GM12878 (cell line): ENCODE data around the gene FLAD1. TPM values are rescaled to one million over a fixed set of nuclear protein-coding genes. Genes with fewer than 3 reads are reported as not detected.
A peak's percentile ranks its signal among the peaks of the same experiment; 100 is the strongest.

Experiments used
- ATAC-seq: fragments of 200-7000 bp; cut with Tn5 transposase; 3 replicates; pipeline ENCODE4 v1.9.1; 2020; ENCODE audit warnings: mild to moderate bottlenecking, moderate library complexity
- BruUV-seq: library from RNA; stranded (reverse); fragments of 400-500 nt; replicated peaks from 2 replicates; lab custom pipeline; 2021; lab: Mats Ljungman, UMichigan
- CTCF ChIA-PET: fragments of 300-600 bp; sonication (Branson Sonifier 250); formaldehyde crosslinking; extraction: SDS; loops from one replicate; lab custom pipeline; 2021; ENCODE audit warnings: inconsistent platforms; lab: Yijun Ruan, JAX
- POLR2A ChIA-PET: fragments of 350-600 bp; formaldehyde crosslinking; extraction: SDS; loops from one replicate; lab custom pipeline; 2021; ENCODE audit warnings: inconsistent platforms; lab: Charles Lee
- RAD21 ChIA-PET: fragments of 300-600 bp; sonication (Branson Sonifier 250); formaldehyde crosslinking; loops from one replicate; lab custom pipeline; 2023; ENCODE audit warnings: antibody characterized with exemption; ENCODE audit not compliant: unreplicated experiment; lab: Charles Lee
- SMC1A ChIA-PET: fragments of 300-600 bp; sonication (Branson Sonifier 250); formaldehyde crosslinking; loops from one replicate; lab custom pipeline; 2023; ENCODE audit not compliant: unreplicated experiment, uncharacterized antibody; lab: Charles Lee
- DNase-seq: peaks from one replicate; pipeline ENCODE4 v3.0.0-alpha.2; 2011; ENCODE audit warnings: low read depth, low spot score
- FAIRE-seq: peaks from 3 replicates; lab custom pipeline; 2011; peaks lifted over from hg19 to GRCh38; lab: Jason Lieb, UNC
- H2AFZ ChIP-seq: 2 replicates; pipeline ENCODE4 v1.6.0; 2011; ENCODE audit warnings: low read depth, low read length, control low read depth; ENCODE audit not compliant: control insufficient read depth
- H3K27ac ChIP-seq: 2 replicates; pipeline ENCODE4 v1.5.1; 2011; ENCODE audit warnings: control low read depth; ENCODE audit not compliant: control insufficient read depth, insufficient read depth
- H3K27me3 ChIP-seq, 2 experiments: replicated peaks in 1 of 2; 2 replicates each; pipeline versions ENCODE4 v1.6.0 to v1.6.1; 2011; ENCODE audit warnings: low read length in 1 of 2; ENCODE audit not compliant: control insufficient read depth in 2 of 2, insufficient read depth in 2 of 2
- H3K36me3 ChIP-seq, 2 experiments: 2 replicates each; pipeline ENCODE4 v1.5.1; 2011; ENCODE audit warnings: low read length in 1 of 2; ENCODE audit not compliant: control insufficient read depth in 2 of 2, insufficient read depth in 2 of 2
- H3K4me1 ChIP-seq: 2 replicates; pipeline ENCODE4 v1.6.1; 2011; ENCODE audit warnings: mild to moderate bottlenecking, low read length, moderate library complexity, mixed read lengths; ENCODE audit not compliant: control insufficient read depth, insufficient read depth
- H3K4me2 ChIP-seq: 2 replicates; pipeline ENCODE4 v1.6.0; 2011; ENCODE audit warnings: control low read depth; ENCODE audit not compliant: control insufficient read depth, insufficient read depth
- H3K4me3 ChIP-seq: fragments of 200-600 bp; sonication (generic); 2 replicates; pipeline ENCODE4 v1.5.1; 2016
- H3K79me2 ChIP-seq: 2 replicates; pipeline ENCODE4 v1.6.0; 2011; ENCODE audit warnings: low read length; ENCODE audit not compliant: control insufficient read depth, insufficient read depth
- H3K9ac ChIP-seq: 2 replicates; pipeline ENCODE4 v1.8.0; 2011; ENCODE audit warnings: low read length, control low read depth, mixed read lengths; ENCODE audit not compliant: control insufficient read depth, insufficient read depth
- H3K9me3 ChIP-seq: replicated peaks from 3 replicates; pipeline ENCODE4 v1.5.1; 2011; ENCODE audit warnings: mild to moderate bottlenecking, low read length; ENCODE audit not compliant: control insufficient read depth, insufficient read depth
- H4K20me1 ChIP-seq: 2 replicates; pipeline ENCODE4 v1.6.0; 2011; ENCODE audit not compliant: control insufficient read depth, insufficient read depth
- CTCF ChIP-seq, 3 experiments: IDR thresholded peaks in 2 of 3; conservative IDR thresholded peaks in 1 of 3; 2 replicates each; pipeline ENCODE4 v1.5.1; 2011; ENCODE audit warnings: low read depth in 3 of 3, low read length in 3 of 3, mild to moderate bottlenecking in 3 of 3, control low read depth in 2 of 3, moderate library complexity in 2 of 3, inconsistent platforms in 1 of 3, mixed read lengths in 1 of 3; ENCODE audit not compliant: control insufficient read depth in 2 of 3, insufficient read depth in 1 of 3; ENCODE audit errors: extremely low read depth in 1 of 3
- DPF2 ChIP-seq: fragments of 450-650 bp; IDR thresholded peaks from 2 replicates; pipeline ENCODE4 v1.6.1; 2017; ENCODE audit warnings: mild to moderate bottlenecking
- IRF5 ChIP-seq: fragments of 450-650 bp; IDR thresholded peaks from 2 replicates; pipeline ENCODE4 v1.6.1; 2017; ENCODE audit warnings: borderline replicate concordance
- JUND ChIP-seq: IDR thresholded peaks from 2 replicates; pipeline ENCODE4 v1.6.1; 2012; ENCODE audit warnings: low read depth, mild to moderate bottlenecking, low read length, improper control_type of control experiment, moderate library complexity
- MAX ChIP-seq: IDR thresholded peaks from 2 replicates; pipeline ENCODE4 v1.6.1; 2012; ENCODE audit warnings: low read depth, low read length, improper control_type of control experiment
- MXI1 ChIP-seq: fragments of 150-350 bp; IDR thresholded peaks from 2 replicates; pipeline ENCODE4 v1.6.1; 2011; ENCODE audit warnings: low read depth, mild to moderate bottlenecking, inconsistent platforms, low read length, improper control_type of control experiment
- POLR2AphosphoS2 ChIP-seq: IDR thresholded peaks from 2 replicates; pipeline ENCODE4 v1.6.1; 2011; ENCODE audit warnings: low read depth, mild to moderate bottlenecking, low read length, improper control_type of control experiment, moderate library complexity
- RELA ChIP-seq: fragments of 450-650 bp; IDR thresholded peaks from 2 replicates; pipeline ENCODE4 v1.8.0; 2014; ENCODE audit warnings: borderline replicate concordance; ENCODE audit not compliant: partially characterized antibody
- RELB ChIP-seq: fragments of 450-650 bp; IDR thresholded peaks from 2 replicates; pipeline ENCODE4 v1.6.1; 2017; ENCODE audit warnings: low read depth, mild to moderate bottlenecking, moderate library complexity
- SMC3 ChIP-seq: IDR thresholded peaks from 2 replicates; pipeline ENCODE4 v1.6.1; 2011; ENCODE audit warnings: low read length, improper control_type of control experiment, borderline replicate concordance
- SP1 ChIP-seq: IDR thresholded peaks from one replicate; pipeline ENCODE4 v1.6.1; 2011; ENCODE audit warnings: low read depth, low read length
- YY1 ChIP-seq: IDR thresholded peaks from 2 replicates; pipeline ENCODE4 v1.6.1; 2011; ENCODE audit warnings: low read depth, mild to moderate bottlenecking, low read length
- ZNF24 ChIP-seq: fragments of 450-650 bp; IDR thresholded peaks from 2 replicates; pipeline ENCODE4 v1.6.1; 2017; ENCODE audit warnings: antibody characterized with exemption, mild to moderate bottlenecking
- ZNF687 ChIP-seq: fragments of 450-650 bp; IDR thresholded peaks from 2 replicates; pipeline ENCODE4 v1.6.1; 2017; ENCODE audit warnings: mild to moderate bottlenecking, moderate library complexity
- WGBS: methylation state at CpG from one replicate; pipeline ENCODE4 v1.1.6; 2016; ENCODE audit warnings: low lambda C conversion rate; ENCODE audit not compliant: insufficient replicate concordance, insufficient coverage; ENCODE audit errors: missing lambda C conversion rate; 5-methylcytosine and 5-hydroxymethylcytosine counted together
- in situ Hi-C: fragments of 300-500 bp; cut with MboI; formaldehyde crosslinking; loops from 9 replicates; pipeline ENCODE4 v1.14.3; 2018; ENCODE audit warnings: mixed read lengths
- intact Hi-C: fragments of 100-400 bp; cut with micrococcal nuclease; formaldehyde crosslinking; loops from one replicate; pipeline ENCODE4 v1.14.2; 2022; ENCODE audit not compliant: unreplicated experiment
- polyA plus RNA-seq, 11 experiments: library from polyadenylated mRNA; depleted of rRNA in 4 of 11; unstranded in 6 of 11; stranded (reverse) in 5 of 11; fragments of >200 nt; fragmentation: Nextera tagmentation in 4 of 11; fragmentation: Illumina TruSeq in 1 of 11; extraction: Ambion mirVana in 4 of 11; extraction: Trizol in 1 of 11; gene quantifications; 1 replicate in 1 of 11; 2 replicates in 10 of 11; pipeline versions ENCODE4 v1.2.1 to v1.2.3, GENCODE V29; 2011 to 2016; ENCODE audit warnings: inconsistent platforms in 2 of 11, missing spikeins in 2 of 11, low read depth in 1 of 11
- total RNA-seq, 4 experiments: library from RNA; depleted of rRNA in 3 of 4; stranded (reverse); fragments of >200 nt in 3 of 4; fragmentation: Illumina TruSeq in 1 of 4; extraction: Trizol in 1 of 4; gene quantifications; 2 replicates each; pipeline versions ENCODE4 v1.2.1 to v1.2.3, GENCODE V29; 2013 to 2021

The FLAD1 gene
- total and polyA plus RNA-seq, 10 of the 15 experiments (the other 5 are each of a cell fraction or from before 2014, with no cell fraction given): 22.9 to 93.4 (median 56.6) TPM

GRCh38 chr1:154989195-154989860, 6.2 kb downstream of the FLAD1 start:
- intact Hi-C loops: no loop called here
- H3K79me2 ChIP-seq: peaks cover 6% of the 10 kb centered on the region
- H2AFZ ChIP-seq: no peak overlapping the region
- WGBS: 90% methylated on average over 3 of the region's 3 CpGs
- H3K9ac ChIP-seq: no peak overlapping the region
- H3K27ac ChIP-seq: no peak overlapping the region
- no peak overlapping the region for H3K4me3 ChIP-seq
- ChIA-PET SMC1A (no interaction called here), RAD21 (no interaction called here), CTCF (interaction anchor here (1.2 to 20.6 kb wide), 3 partner anchors 8 to 10 kb away, joined by 3 to 226 read pairs (median 3); partner anchors contain the start of genes LENEP and ZBTB7B), POLR2A (interaction anchor here (0.7 kb wide), 1 partner anchor 18 kb away, joined by 3 read pairs; no protein-coding TSS in a partner anchor)
- peaks cover 15 to 17% of the 10 kb centered on the region in 2 experiments; a peak in 3 of 4 replicates for H3K36me3 ChIP-seq
- DNase-seq: no peak
- no peak for FAIRE-seq
- ATAC-seq: no peak
- no peaks in the 10 kb centered on the region for H3K4me1 ChIP-seq
- BruUV-seq: no TSS peak
- peak overlapping the region; percentile 9; the same call in 1 of the 2 replicates for H3K4me2 ChIP-seq
- in situ Hi-C loops: no loop called here
- H3K9me3 ChIP-seq: no peaks in the 10 kb centered on the region
- no peaks in the 10 kb centered on the region for H4K20me1 ChIP-seq
- no peaks in the 10 kb centered on the region for H3K27me3 ChIP-seq
- no peak for TF ChIP-seq SP1
- TF ChIP-seq SMC3: no peak
- no peak for TF ChIP-seq RELA
- TF ChIP-seq DPF2: no peak
- TF ChIP-seq YY1: no peak
- no peak for TF ChIP-seq JUND
- TF ChIP-seq CTCF (IDR thresholded peaks at IDR 0.05 in 2 of 3, conservative IDR thresholded peaks at IDR 0.05 in 1 of 3; ENCODE audit: control insufficient read depth in 2 of 3, extremely low read depth in 1 of 3, insufficient read depth in 1 of 3, low read depth in 3 of 3, low read length in 3 of 3): no peak
- TF ChIP-seq ZNF24: no peak
- TF ChIP-seq RELB: no peak
- no peak for TF ChIP-seq ZNF687
- TF ChIP-seq MAX: no peak
- TF ChIP-seq IRF5: no peak
- no peak for TF ChIP-seq POLR2AphosphoS2
- no peak for TF ChIP-seq MXI1
